A673 (cell line): ENCODE results near the gene RFESD. TPM values are rescaled to one million over a fixed set of nuclear protein-coding genes. Genes with fewer than 3 reads are reported as not detected.

ENCODE experiments used
- BruUV-seq: library from RNA; stranded (reverse); fragments of 400-500 nt; replicated peaks from 2 replicates; lab custom pipeline; 2021; lab: Mats Ljungman, UMichigan
- CTCF ChIA-PET: fragments of 300-600 bp; sonication (Branson Sonifier 250); formaldehyde crosslinking; loops from one replicate; lab custom pipeline; 2022; ENCODE audit warnings: antibody characterized with exemption; lab: Charles Lee
- POLR2A ChIA-PET: fragments of 300-600 bp; sonication (Branson Sonifier 250); formaldehyde crosslinking; loops from one replicate; lab custom pipeline; 2022; ENCODE audit warnings: antibody characterized with exemption; ENCODE audit not compliant: low non-redundant PET; lab: Charles Lee
- DNase-seq: peaks from one replicate; pipeline ENCODE4 v3.0.0-alpha.2; 2015; ENCODE audit warnings: low spot score
- H3K27ac ChIP-seq: fragments of 200-600 bp; sonication (generic); 2 replicates; pipeline ENCODE4 v1.5.1; 2016; ENCODE audit warnings: mixed run types, low read depth, mild to moderate bottlenecking, mixed read lengths, antibody characterized with exemption, low read length; ENCODE audit not compliant: poor library complexity, severe bottlenecking
- H3K27me3 ChIP-seq: fragments of 200-600 bp; sonication (generic); replicated peaks from 2 replicates; pipeline ENCODE4 v1.6.1; 2017; ENCODE audit warnings: mixed run types, low read depth, mild to moderate bottlenecking, mixed read lengths, antibody characterized with exemption, low read length; ENCODE audit not compliant: insufficient read depth, poor library complexity
- H3K36me3 ChIP-seq: fragments of 200-600 bp; sonication (generic); 2 replicates; pipeline ENCODE4 v1.6.1; 2016; ENCODE audit warnings: mixed run types, mild to moderate bottlenecking, mixed read lengths, antibody characterized with exemption, low read length; ENCODE audit not compliant: insufficient read depth, poor library complexity, severe bottlenecking
- H3K4me1 ChIP-seq: fragments of 200-600 bp; sonication (generic); 2 replicates; pipeline ENCODE4 v1.6.1; 2017; ENCODE audit warnings: mixed run types, mild to moderate bottlenecking, mixed read lengths, antibody characterized with exemption, low read length; ENCODE audit not compliant: insufficient read depth, poor library complexity, severe bottlenecking
- H3K4me3 ChIP-seq: fragments of 200-600 bp; sonication (generic); 2 replicates; pipeline ENCODE4 v1.5.1; 2016; ENCODE audit warnings: low read depth, mixed run types, mild to moderate bottlenecking, mixed read lengths, low read length; ENCODE audit not compliant: poor library complexity, severe bottlenecking
- H3K9me3 ChIP-seq: fragments of 200-600 bp; sonication (generic); 2 replicates; pipeline ENCODE4 v1.6.1; 2016; ENCODE audit warnings: mixed run types, low read depth, mild to moderate bottlenecking, mixed read lengths, antibody characterized with exemption, low read length; ENCODE audit not compliant: poor library complexity, severe bottlenecking
- CTCF ChIP-seq: fragments of 300-800, 200-600 bp; sonication (generic); conservative IDR thresholded peaks from 2 replicates; pipeline ENCODE4 v1.5.1; 2017; ENCODE audit warnings: low read depth, mild to moderate bottlenecking, antibody characterized with exemption, low read length, moderate library complexity, mixed read lengths
- EZH2 ChIP-seq: fragments of 200-600 bp; sonication (generic); IDR thresholded peaks from 2 replicates; pipeline ENCODE4 v1.6.1; 2017; ENCODE audit warnings: borderline replicate concordance, low read depth, mild to moderate bottlenecking, mixed read lengths, antibody characterized with exemption, low read length; ENCODE audit not compliant: poor library complexity, severe bottlenecking
- intact Hi-C: fragments of 100-400 bp; cut with micrococcal nuclease; formaldehyde crosslinking; loops from one replicate; pipeline ENCODE4 v1.10.0; 2022; ENCODE audit not compliant: unreplicated experiment
- total RNA-seq: library from RNA; stranded (reverse); gene quantifications from 2 replicates; pipeline ENCODE4 v1.2.3, GENCODE V29; 2021

The RFESD gene
- total RNA-seq, 1 experiment from 2014 or later = 2.4 TPM

- Histone ChIP-seq H3K27ac (no peak overlapping the region), H3K27me3 (no peaks in the 10 kb centered on the region), H3K4me1 (no peaks in the 10 kb centered on the region), H3K36me3 (no peaks in the 10 kb centered on the region), H3K9me3 (no peaks in the 10 kb centered on the region), H3K4me3 (no peak overlapping the region)
- ChIA-PET POLR2A (no interaction called here), CTCF (no interaction called here)
- intact Hi-C loops = no loop called here
- DNase-seq = no peak
- BruUV-seq = no TSS peak
- TF ChIP-seq EZH2 (no peak), CTCF (no peak)
Observed at GRCh38 chr5:95652849-95653248, 6.3 kb downstream of the RFESD start.

GRCh38 chr5:95654196-95654595 lies 7.6 kb downstream of the RFESD start:
- DNase-seq = no peak
- intact Hi-C loops = no loop called here
- no peak for TF ChIP-seq CTCF
- no peak for TF ChIP-seq EZH2
- Histone ChIP-seq H3K9me3 (no peaks in the 10 kb centered on the region), H3K27ac (no peak overlapping the region), H3K36me3 (no peaks in the 10 kb centered on the region), H3K4me1 (no peaks in the 10 kb centered on the region), H3K4me3 (no peak overlapping the region), H3K27me3 (no peaks in the 10 kb centered on the region)
- CTCF ChIA-PET = no interaction called here
- no TSS peak for BruUV-seq
- POLR2A ChIA-PET = interaction anchor here (0.5 kb wide), 1 partner anchor 93 kb away, joined by 3 read pairs; no protein-coding TSS in a partner anchor

GRCh38 chr5:95655575-95655974 lies 9.0 kb downstream of the RFESD start:
- TF ChIP-seq CTCF (no peak), EZH2 (no peak)
- H3K27ac ChIP-seq = no peak overlapping the region
- no peaks in the 10 kb centered on the region for H3K36me3 ChIP-seq
- ChIA-PET POLR2A (interaction anchor here (0.6 kb wide), 1 partner anchor 86 kb away, joined by 4 read pairs; no protein-coding TSS in a partner anchor), CTCF (no interaction called here)
- no TSS peak for BruUV-seq
- H3K4me1 ChIP-seq = no peaks in the 10 kb centered on the region
- intact Hi-C loops = no loop called here
- H3K4me3 ChIP-seq = no peak overlapping the region
- H3K9me3 ChIP-seq = no peaks in the 10 kb centered on the region
- no peak for DNase-seq
- no peaks in the 10 kb centered on the region for H3K27me3 ChIP-seq
